ENCODE measurements around the gene GPBAR1. TPM values are rescaled to one million over a fixed set of nuclear protein-coding genes. Genes with fewer than 3 reads are reported as not detected.

The GPBAR1 gene
- total and polyA plus RNA-seq, 2 experiments from 2014 or later, result 0.44 TPM; not detected in 1

- no peaks in the 10 kb centered on the region for H3K36me3 ChIP-seq (ENCODE audit: insufficient read depth)
- peak within 1 kb of the TSS; percentile 70 for H3K4me3 Mint-ChIP-seq
- peaks cover 5% of the 10 kb centered on the region; the same call in 1 of the 2 replicates for H3K27me3 ChIP-seq (ENCODE audit: insufficient read depth)
- TF ChIP-seq POLR2AphosphoS5 (IDR thresholded peaks at IDR 0.05; ENCODE audit: low read depth) (peak; percentile 63), ZNF114 (CRISPR knock-in tag; IDR thresholded peaks at IDR 0.05) (no peak), ZNF331 (CRISPR knock-in tag; IDR thresholded peaks at IDR 0.05; ENCODE audit: low read depth) (no peak), CTCF (conservative IDR thresholded peaks at IDR 0.05; ENCODE audit: low read depth in 2 of 2) (peak; percentile 65 to 71), JUNB (IDR thresholded peaks at IDR 0.05; ENCODE audit: unreplicated experiment) (no peak), STAT1 (IDR thresholded peaks at IDR 0.05; ENCODE audit: unreplicated experiment) (no peak)
- no peak within 1 kb of the TSS for H3K27ac Mint-ChIP-seq
- H3K9me2 ChIP-seq (ENCODE audit: insufficient read depth), result no peaks in the 10 kb centered on the region
- no peaks in the 10 kb centered on the region for H4K20me1 ChIP-seq (replicated peaks; ENCODE audit: insufficient read depth)
- ATAC-seq (peak; percentile 91), DNase-seq (ENCODE audit: low spot score) (peak; percentile 86)
- H3K27me3 Mint-ChIP-seq (ENCODE audit: insufficient read depth, low read depth, poor library complexity), result peaks cover 15% of the 10 kb centered on the region
- H3K4me1 Mint-ChIP-seq, result peaks cover 41% of the 10 kb centered on the region
- peak within 1 kb of the TSS; percentile 74 for H3K4me2 ChIP-seq
- H3K79me2 ChIP-seq (replicated peaks; ENCODE audit: insufficient read depth), result no peaks in the 10 kb centered on the region
- no peak within 1 kb of the TSS for H3K27ac ChIP-seq (ENCODE audit: low read depth)
- H3K36me3 Mint-ChIP-seq (ENCODE audit: low read depth), result no peaks in the 10 kb centered on the region
- H3F3A ChIP-seq (replicated peaks; ENCODE audit: low read depth), result no peaks in the 10 kb centered on the region
- peak within 1 kb of the TSS; percentile 88 for H2AFZ ChIP-seq
- H3K4me3 ChIP-seq, result peak within 1 kb of the TSS; percentile 83
- no peaks in the 10 kb centered on the region for H3K9me3 Mint-ChIP-seq
- peaks cover 22% of the 10 kb centered on the region for H3K4me1 ChIP-seq (ENCODE audit: insufficient read depth)
These were observed 31.5 kb downstream of the GPBAR1 start, which contains the start of gene TMBIM1 for GRCh38 chr2:218292048-218293014. TMBIM1 (minus strand) TSS chr2:218292503; CDS start chr2:218282141, 10,362 bp downstream.

- no peaks in the 10 kb centered on the region for H3K36me3 ChIP-seq (ENCODE audit: insufficient read depth)
- H3K27me3 ChIP-seq (ENCODE audit: insufficient read depth), result peaks cover 5% of the 10 kb centered on the region; the same call in 1 of the 2 replicates
- ATAC-seq (no peak), DNase-seq (ENCODE audit: low spot score) (no peak)
- no peaks in the 10 kb centered on the region for H4K20me1 ChIP-seq (replicated peaks; ENCODE audit: insufficient read depth)
- no peak for TF ChIP-seq ZNF331 (CRISPR knock-in tag; IDR thresholded peaks at IDR 0.05; ENCODE audit: low read depth)
- TF ChIP-seq ZNF114 (CRISPR knock-in tag; IDR thresholded peaks at IDR 0.05), result no peak
- TF ChIP-seq EZH2phosphoT487 (IDR thresholded peaks at IDR 0.05; ENCODE audit: unreplicated experiment), result no peak
- H3K79me2 ChIP-seq (replicated peaks; ENCODE audit: insufficient read depth), result no peaks in the 10 kb centered on the region
- H3K9me2 ChIP-seq (ENCODE audit: insufficient read depth), result no peaks in the 10 kb centered on the region
- H3K27ac Mint-ChIP-seq, result no peak overlapping the region
- no peak overlapping the region for H3K4me3 ChIP-seq
- peaks cover 22% of the 10 kb centered on the region for H3K4me1 ChIP-seq (ENCODE audit: insufficient read depth)
- H3K4me1 Mint-ChIP-seq, result peaks cover 41% of the 10 kb centered on the region
- H3F3A ChIP-seq (replicated peaks; ENCODE audit: low read depth), result no peaks in the 10 kb centered on the region
- H3K4me3 Mint-ChIP-seq, result no peak overlapping the region
- peaks cover 15% of the 10 kb centered on the region for H3K27me3 Mint-ChIP-seq (ENCODE audit: insufficient read depth, low read depth, poor library complexity)
- no peaks in the 10 kb centered on the region for H3K9me3 Mint-ChIP-seq
- H3K36me3 Mint-ChIP-seq (ENCODE audit: low read depth), result no peaks in the 10 kb centered on the region
- H3K27ac ChIP-seq (ENCODE audit: low read depth), result no peak overlapping the region
- no peak overlapping the region for H2AFZ ChIP-seq
- H3K4me2 ChIP-seq, result no peak overlapping the region
These were observed 33.1 kb downstream of the GPBAR1 start for GRCh38 chr2:218293715-218294429.
